ENCODE measurements around the gene ETV6.

The ETV6 gene

GRCh38 chr12:11719678-11720099 is 70.2 kb downstream of the ETV6 start:
- peak; percentile 92 to 98 (median 95) for DNase-seq

- no peak for DNase-seq
Observed at GRCh38 chr12:11722071-11722470, 72.6 kb downstream of the ETV6 start.

GRCh38 chr12:11722578-11723138 is 73.2 kb downstream of the ETV6 start:
- no peak for DNase-seq

- DNase-seq, result peak in 2 of 4 experiments; percentile 30 to 40
Observed at GRCh38 chr12:11723993-11724392, 74.5 kb downstream of the ETV6 start.

GRCh38 chr12:11724888-11725311 is 75.4 kb downstream of the ETV6 start:
- peak in 3 of 4 experiments; percentile 37 to 58 (median 45) for DNase-seq

GRCh38 chr12:11725686-11726085 is 76.2 kb downstream of the ETV6 start:
- DNase-seq, result peak in 3 of 4 experiments; percentile 51 to 54 (median 51)

- DNase-seq, result no peak
Observed at GRCh38 chr12:11726659-11727058, 77.2 kb downstream of the ETV6 start.

- no peak for DNase-seq
Observed at GRCh38 chr12:11727133-11727664, 77.7 kb downstream of the ETV6 start.

- DNase-seq, result no peak
Observed at GRCh38 chr12:11728154-11728755, 78.8 kb downstream of the ETV6 start.

GRCh38 chr12:11729008-11729407 is 79.5 kb downstream of the ETV6 start:
- no peak for DNase-seq

- DNase-seq, result peak in 1 of 4 experiments; percentile 55
Observed at GRCh38 chr12:11729439-11730150, 80.1 kb downstream of the ETV6 start.

- DNase-seq, result no peak
Observed at GRCh38 chr12:11730299-11731041, 81.0 kb downstream of the ETV6 start.

- no peak for DNase-seq
Observed at GRCh38 chr12:11731042-11731357, 81.5 kb downstream of the ETV6 start.

- peak in 1 of 4 experiments; percentile 66 for DNase-seq
Observed at GRCh38 chr12:11731455-11731854, 82.0 kb downstream of the ETV6 start.

- DNase-seq, result no peak
Observed at GRCh38 chr12:11732023-11732422, 82.5 kb downstream of the ETV6 start.

GRCh38 chr12:11732715-11733114 is 83.2 kb downstream of the ETV6 start:
- DNase-seq, result peak in 3 of 4 experiments; percentile 30 to 49 (median 46)

- peak in 2 of 4 experiments; percentile 52 to 54 for DNase-seq
Observed at GRCh38 chr12:11734580-11735180, 85.2 kb downstream of the ETV6 start.

GRCh38 chr12:11738450-11738849 is 89.0 kb downstream of the ETV6 start:
- DNase-seq, result no peak

GRCh38 chr12:11739980-11740577 is 90.6 kb downstream of the ETV6 start:
- DNase-seq, result no peak

GRCh38 chr12:11741434-11742092 is 92.1 kb downstream of the ETV6 start:
- DNase-seq, result no peak

Data from suppressor macrophage (primary cell).